Endodermal cell (in vitro differentiated cells): ENCODE measurements around the gene PNPLA2. TPM values are rescaled to one million over a fixed set of nuclear protein-coding genes. Genes with fewer than 3 reads are reported as not detected.

Experiments used
- DNase-seq: peaks from one replicate; pipeline ENCODE4 v3.0.0-alpha.2; 2017
- H3K27ac ChIP-seq: 2 replicates; pipeline ENCODE4 v1.5.1; 2013; ENCODE audit warnings: mild to moderate bottlenecking, low read depth, low read length, moderate library complexity
- H3K27me3 ChIP-seq: 2 replicates; pipeline ENCODE4 v1.6.1; 2013; ENCODE audit warnings: mild to moderate bottlenecking, low read length, moderate library complexity; ENCODE audit not compliant: insufficient read depth, control insufficient read depth, poor library complexity, severe bottlenecking
- H3K36me3 ChIP-seq: 2 replicates; pipeline ENCODE4 v1.7.0; 2013; ENCODE audit warnings: mild to moderate bottlenecking, low read length, moderate library complexity; ENCODE audit not compliant: control insufficient read depth, insufficient read depth
- H3K4me1 ChIP-seq: one replicate; pipeline ENCODE4 v1.7.0; 2013; ENCODE audit warnings: low read length; ENCODE audit not compliant: control insufficient read depth, insufficient read depth
- H3K4me3 ChIP-seq: 2 replicates; pipeline ENCODE4 v1.5.1; 2013; ENCODE audit warnings: mild to moderate bottlenecking, low read length, moderate library complexity
- H3K9ac ChIP-seq: 2 replicates; pipeline ENCODE4 v1.6.1; 2013; ENCODE audit warnings: mild to moderate bottlenecking, low read length, moderate library complexity; ENCODE audit not compliant: poor library complexity, severe bottlenecking; ENCODE audit errors: extremely low read depth
- H3K9me3 ChIP-seq: 2 replicates; pipeline ENCODE4 v1.6.1; 2013; ENCODE audit warnings: mild to moderate bottlenecking, low read length, moderate library complexity; ENCODE audit not compliant: control insufficient read depth
- H3K27ac Mint-ChIP-seq: 2 replicates; pipeline ENCODE4 v1.8.0; 2020; ENCODE audit warnings: mixed read lengths
- H3K27me3 Mint-ChIP-seq: 2 replicates; pipeline ENCODE4 v1.8.0; 2021; ENCODE audit warnings: mild to moderate bottlenecking, mixed read lengths; ENCODE audit not compliant: insufficient read depth
- H3K36me3 Mint-ChIP-seq: 2 replicates; pipeline ENCODE4 v1.8.0; 2020; ENCODE audit warnings: low read depth, mixed read lengths
- H3K4me1 Mint-ChIP-seq: 2 replicates; pipeline ENCODE4 v1.8.0; 2020; ENCODE audit warnings: mixed read lengths
- H3K4me3 Mint-ChIP-seq: 2 replicates; pipeline ENCODE4 v1.8.0; 2020; ENCODE audit warnings: mild to moderate bottlenecking, moderate library complexity, mixed read lengths
- H3K9me3 Mint-ChIP-seq: 2 replicates; pipeline ENCODE4 v1.8.0; 2020; ENCODE audit warnings: mild to moderate bottlenecking, mixed read lengths
- WGBS, 2 experiments: methylation state at CpG; one replicate each; pipeline versions ENCODE4 v1.1.5 to v1.1.7; 2013; ENCODE audit warnings: missing lambda C conversion rate in 2 of 2, mixed read lengths in 1 of 2; ENCODE audit not compliant: insufficient coverage in 1 of 2, insufficient read length in 1 of 2; 5-methylcytosine and 5-hydroxymethylcytosine counted together
- total RNA-seq, 2 donors: library from RNA; stranded (reverse); fragmentation: NEBNext Ultra II Directional in 1 of 2; extraction: Animal tissue kit (Norgen Biotek cat#: 25700) in 1 of 2; gene quantifications; 2 replicates in 1 of 2; 3 replicates in 1 of 2; pipeline ENCODE4 v1.2.1, GENCODE V29; 2021
- TF ChIP-seq, protein P1 (sequence below): fragments of 200-600 bp; sonication (generic); conservative IDR thresholded peaks from 2 replicates; pipeline ENCODE4 v1.5.0; 2021; ENCODE audit warnings: antibody characterized with exemption, mild to moderate bottlenecking

The PNPLA2 gene
- total RNA-seq, 2 donors from 2014 or later = 77.0 to 77.6 TPM

DNA sequence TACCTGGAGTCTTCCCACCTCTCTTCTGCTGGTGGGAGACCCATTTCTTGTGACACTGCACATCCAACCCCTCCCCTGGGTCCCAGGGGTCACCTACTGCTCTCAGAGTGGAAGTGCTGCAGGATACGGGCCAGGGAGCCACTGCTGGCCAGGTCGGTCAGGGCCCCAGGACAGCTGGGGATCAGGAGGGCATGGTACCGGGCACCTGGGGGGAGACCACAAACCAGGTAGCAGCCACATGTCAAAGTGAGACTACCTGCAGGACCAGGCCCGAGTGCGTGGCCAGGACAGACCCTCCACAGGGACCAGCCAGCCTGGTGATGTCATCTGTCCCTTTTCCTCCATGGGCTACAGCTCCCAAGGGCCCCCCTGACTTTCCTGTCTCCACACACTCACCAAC lies 45.3 kb upstream of the PNPLA2 start:
- H3K4me3 Mint-ChIP-seq = no peak overlapping the region
- Histone ChIP-seq H3K36me3 (peaks cover 28% of the 10 kb centered on the region), H3K4me3 (no peak overlapping the region), H3K4me1 (peaks cover 7% of the 10 kb centered on the region), H3K9me3 (no peaks in the 10 kb centered on the region), H3K27ac (peak overlapping the region; percentile 72), H3K27me3 (no peaks in the 10 kb centered on the region), H3K9ac (no peak overlapping the region)
- no peaks in the 10 kb centered on the region for H3K9me3 Mint-ChIP-seq
- H3K36me3 Mint-ChIP-seq = peaks cover 21% of the 10 kb centered on the region
- peaks cover 8% of the 10 kb centered on the region for H3K4me1 Mint-ChIP-seq
- DNase-seq = no peak
- TF ChIP-seq, protein P1, sequence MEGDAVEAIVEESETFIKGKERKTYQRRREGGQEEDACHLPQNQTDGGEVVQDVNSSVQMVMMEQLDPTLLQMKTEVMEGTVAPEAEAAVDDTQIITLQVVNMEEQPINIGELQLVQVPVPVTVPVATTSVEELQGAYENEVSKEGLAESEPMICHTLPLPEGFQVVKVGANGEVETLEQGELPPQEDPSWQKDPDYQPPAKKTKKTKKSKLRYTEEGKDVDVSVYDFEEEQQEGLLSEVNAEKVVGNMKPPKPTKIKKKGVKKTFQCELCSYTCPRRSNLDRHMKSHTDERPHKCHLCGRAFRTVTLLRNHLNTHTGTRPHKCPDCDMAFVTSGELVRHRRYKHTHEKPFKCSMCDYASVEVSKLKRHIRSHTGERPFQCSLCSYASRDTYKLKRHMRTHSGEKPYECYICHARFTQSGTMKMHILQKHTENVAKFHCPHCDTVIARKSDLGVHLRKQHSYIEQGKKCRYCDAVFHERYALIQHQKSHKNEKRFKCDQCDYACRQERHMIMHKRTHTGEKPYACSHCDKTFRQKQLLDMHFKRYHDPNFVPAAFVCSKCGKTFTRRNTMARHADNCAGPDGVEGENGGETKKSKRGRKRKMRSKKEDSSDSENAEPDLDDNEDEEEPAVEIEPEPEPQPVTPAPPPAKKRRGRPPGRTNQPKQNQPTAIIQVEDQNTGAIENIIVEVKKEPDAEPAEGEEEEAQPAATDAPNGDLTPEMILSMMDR = no peak
- no peaks in the 10 kb centered on the region for H3K27me3 Mint-ChIP-seq
- 90 to 94% methylated on average over 2 to 5 of the region's 5 CpGs for WGBS, 2 experiments
- no peak overlapping the region for H3K27ac Mint-ChIP-seq

DNA sequence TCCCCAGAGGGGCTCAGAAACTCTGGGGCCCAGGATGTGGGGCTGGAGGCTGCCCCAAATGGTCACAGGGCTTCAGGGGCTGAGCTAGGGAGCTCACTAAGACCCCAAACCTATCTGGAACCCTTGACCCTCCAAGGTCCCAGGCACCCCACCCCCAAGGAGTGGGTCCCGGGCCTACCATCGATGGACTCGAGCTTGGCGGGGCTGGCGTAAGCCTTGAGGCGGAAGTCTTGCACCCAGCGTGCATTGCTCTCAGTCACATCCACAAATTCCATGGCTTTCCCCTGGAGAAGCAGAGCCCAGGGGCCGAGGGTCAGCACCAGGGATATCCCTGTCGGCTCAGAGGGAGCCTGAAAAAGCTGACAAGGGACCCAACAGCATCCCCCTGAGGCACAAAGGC lies 44.9 kb upstream of the PNPLA2 start:
- Mint-ChIP-seq H3K9me3 (no peaks in the 10 kb centered on the region), H3K27ac (no peak overlapping the region), H3K27me3 (no peaks in the 10 kb centered on the region), H3K4me1 (peaks cover 8% of the 10 kb centered on the region), H3K36me3 (peaks cover 22% of the 10 kb centered on the region), H3K4me3 (no peak overlapping the region)
- H3K27ac ChIP-seq = no peak overlapping the region
- peaks cover 28% of the 10 kb centered on the region for H3K36me3 ChIP-seq
- no peak overlapping the region for H3K4me3 ChIP-seq
- TF ChIP-seq, protein P1 = no peak
- H3K27me3 ChIP-seq = no peaks in the 10 kb centered on the region
- H3K9me3 ChIP-seq = no peaks in the 10 kb centered on the region
- WGBS, 2 experiments = 94 to 98% methylated on average over 9 of the region's 9 CpGs
- peaks cover 8% of the 10 kb centered on the region for H3K4me1 ChIP-seq
- no peak for DNase-seq
- no peak overlapping the region for H3K9ac ChIP-seq

DNA sequence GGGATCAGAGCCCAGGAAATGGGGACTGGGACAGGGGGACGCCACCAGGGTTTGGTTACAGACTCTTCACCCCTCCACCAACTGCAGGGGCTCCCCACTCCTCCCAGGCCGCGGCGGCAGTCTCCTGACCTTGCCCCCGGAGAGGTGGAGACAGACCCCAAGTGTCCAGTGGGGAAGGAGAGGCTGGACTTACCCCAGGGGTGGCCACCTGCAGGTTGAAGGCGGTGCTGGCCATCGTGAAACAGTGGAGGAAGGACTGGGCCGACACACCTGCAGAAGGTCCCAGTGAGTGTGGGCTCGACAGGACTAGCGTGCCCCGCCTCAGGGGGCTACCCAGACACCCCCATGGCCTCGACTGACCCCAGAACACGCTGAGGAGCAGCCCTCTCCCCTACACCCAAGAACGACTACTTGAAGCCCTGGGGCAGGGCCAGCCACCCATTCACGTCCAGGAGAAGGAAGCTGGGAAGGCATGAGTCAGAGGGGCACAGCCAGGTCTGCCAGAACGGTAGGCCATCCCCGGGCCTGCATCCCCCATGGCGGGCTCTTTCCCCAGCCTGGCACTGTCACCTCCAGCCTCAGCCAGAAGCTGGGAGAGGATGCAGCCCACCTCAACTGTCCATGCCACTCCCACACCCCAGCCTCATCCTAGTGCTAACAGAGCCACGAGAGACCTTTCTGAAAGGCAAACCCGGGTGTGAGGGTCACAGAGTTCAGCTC lies 43.7 kb upstream of the PNPLA2 start:
- no peaks in the 10 kb centered on the region for H3K27me3 Mint-ChIP-seq
- Histone ChIP-seq H3K27ac (no peak overlapping the region), H3K27me3 (no peaks in the 10 kb centered on the region), H3K9ac (no peak overlapping the region), H3K36me3 (peaks cover 29% of the 10 kb centered on the region), H3K4me3 (no peak overlapping the region), H3K9me3 (no peaks in the 10 kb centered on the region), H3K4me1 (peaks cover 8% of the 10 kb centered on the region)
- no peak overlapping the region for H3K27ac Mint-ChIP-seq
- peaks cover 19% of the 10 kb centered on the region for H3K36me3 Mint-ChIP-seq
- peaks cover 8% of the 10 kb centered on the region for H3K4me1 Mint-ChIP-seq
- 92 to 93% methylated on average over 7 to 20 of the region's 20 CpGs for WGBS, 2 experiments
- TF ChIP-seq, protein P1 = peak; percentile 24
- DNase-seq = no peak
- H3K9me3 Mint-ChIP-seq = no peaks in the 10 kb centered on the region
- H3K4me3 Mint-ChIP-seq = peak overlapping the region; percentile 75
